Mucosa of descending colon (tissue), 3 donors: ENCODE measurements around the gene HAGHL. TPM values are rescaled to one million over a fixed set of nuclear protein-coding genes. Genes with fewer than 3 reads are reported as not detected.

Source experiments
- ATAC-seq: fragments of 200-7000 bp; cut with Tn5 transposase; one replicate; pipeline ENCODE4 v1.9.1; 2020; ENCODE audit warnings: mild to moderate bottlenecking, moderate library complexity
- DNase-seq, 3 donors: peaks; one replicate each; pipeline ENCODE4 v3.0.0-alpha.2; 2020
- H3K36me3 ChIP-seq: fragments of 200-600 bp; one replicate; pipeline ENCODE4 v1.8.0; 2021; ENCODE audit warnings: low read depth, mild to moderate bottlenecking
- H3K4me1 ChIP-seq: fragments of 200-600 bp; one replicate; pipeline ENCODE4 v1.8.0; 2021; ENCODE audit warnings: low read depth, mild to moderate bottlenecking
- H3K4me3 ChIP-seq: fragments of 200-600 bp; one replicate; pipeline ENCODE4 v1.8.0; 2021; ENCODE audit warnings: mild to moderate bottlenecking
- H3K9me3 ChIP-seq: fragments of 200-600 bp; one replicate; pipeline ENCODE4 v1.8.0; 2021; ENCODE audit warnings: mild to moderate bottlenecking
- intact Hi-C, 2 donors: fragments of 100-400 bp; cut with DNase I in 1 of 2; cut with micrococcal nuclease in 1 of 2; formaldehyde crosslinking; loops; one replicate each; pipeline versions ENCODE4 v1.11.0 to v1.11.1; 2022; cut with DNase I, micrococcal nuclease
- total RNA-seq, 3 donors: library from RNA; stranded (reverse); fragmentation: NEBNext Ultra II Directional in 2 of 3; extraction: Animal tissue kit (Norgen Biotek cat#: 25700) in 2 of 3; gene quantifications; one replicate each; pipeline versions ENCODE4 v1.2.1 to v1.2.4, GENCODE V29; 2021 to 2023
- TF ChIP-seq, protein P1 (sequence below): fragments of 200-600 bp; IDR thresholded peaks from one replicate; pipeline ENCODE4 v1.8.0; 2022; ENCODE audit warnings: antibody characterized with exemption, mild to moderate bottlenecking
- donor health status: DM: no; HTN: no; CAD: no; lungs with moderate emphysema.
- donor health status: DM: no; HTN: no; CAD: no.
- donor health status: DM: no; HTN: yes; CAD: no.

Gene HAGHL
- total RNA-seq, 3 donors from 2014 or later = 1.9 to 6.6 (median 3.5) TPM

DNA sequence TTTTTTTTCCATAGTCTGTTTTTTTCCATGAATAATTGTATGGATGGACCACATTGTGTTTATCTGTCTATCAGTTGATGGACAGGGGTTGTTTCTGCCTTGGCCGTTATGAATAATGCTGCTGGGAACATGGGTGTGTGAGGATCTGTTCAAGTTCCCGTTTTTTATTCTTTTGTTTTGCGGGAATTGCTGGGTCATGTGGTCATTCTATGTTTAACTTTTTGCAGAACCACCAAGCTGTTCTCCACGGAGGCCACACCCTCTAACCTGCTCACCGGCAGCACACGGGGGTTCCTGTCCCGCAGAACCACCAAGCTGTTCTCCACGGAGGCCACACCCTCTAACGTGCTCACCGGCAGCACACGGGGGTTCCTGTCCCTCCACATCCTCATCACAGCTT lies 27.8 kb downstream of the HAGHL start:
- TF ChIP-seq, protein P1, sequence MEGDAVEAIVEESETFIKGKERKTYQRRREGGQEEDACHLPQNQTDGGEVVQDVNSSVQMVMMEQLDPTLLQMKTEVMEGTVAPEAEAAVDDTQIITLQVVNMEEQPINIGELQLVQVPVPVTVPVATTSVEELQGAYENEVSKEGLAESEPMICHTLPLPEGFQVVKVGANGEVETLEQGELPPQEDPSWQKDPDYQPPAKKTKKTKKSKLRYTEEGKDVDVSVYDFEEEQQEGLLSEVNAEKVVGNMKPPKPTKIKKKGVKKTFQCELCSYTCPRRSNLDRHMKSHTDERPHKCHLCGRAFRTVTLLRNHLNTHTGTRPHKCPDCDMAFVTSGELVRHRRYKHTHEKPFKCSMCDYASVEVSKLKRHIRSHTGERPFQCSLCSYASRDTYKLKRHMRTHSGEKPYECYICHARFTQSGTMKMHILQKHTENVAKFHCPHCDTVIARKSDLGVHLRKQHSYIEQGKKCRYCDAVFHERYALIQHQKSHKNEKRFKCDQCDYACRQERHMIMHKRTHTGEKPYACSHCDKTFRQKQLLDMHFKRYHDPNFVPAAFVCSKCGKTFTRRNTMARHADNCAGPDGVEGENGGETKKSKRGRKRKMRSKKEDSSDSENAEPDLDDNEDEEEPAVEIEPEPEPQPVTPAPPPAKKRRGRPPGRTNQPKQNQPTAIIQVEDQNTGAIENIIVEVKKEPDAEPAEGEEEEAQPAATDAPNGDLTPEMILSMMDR = no peak
- intact Hi-C loops = no loop called here
- no peaks in the 10 kb centered on the region for H3K36me3 ChIP-seq
- H3K4me3 ChIP-seq = no peak overlapping the region
- no peaks in the 10 kb centered on the region for H3K4me1 ChIP-seq
- DNase-seq (no peak), ATAC-seq (peak; percentile 21)
- no peaks in the 10 kb centered on the region for H3K9me3 ChIP-seq

DNA sequence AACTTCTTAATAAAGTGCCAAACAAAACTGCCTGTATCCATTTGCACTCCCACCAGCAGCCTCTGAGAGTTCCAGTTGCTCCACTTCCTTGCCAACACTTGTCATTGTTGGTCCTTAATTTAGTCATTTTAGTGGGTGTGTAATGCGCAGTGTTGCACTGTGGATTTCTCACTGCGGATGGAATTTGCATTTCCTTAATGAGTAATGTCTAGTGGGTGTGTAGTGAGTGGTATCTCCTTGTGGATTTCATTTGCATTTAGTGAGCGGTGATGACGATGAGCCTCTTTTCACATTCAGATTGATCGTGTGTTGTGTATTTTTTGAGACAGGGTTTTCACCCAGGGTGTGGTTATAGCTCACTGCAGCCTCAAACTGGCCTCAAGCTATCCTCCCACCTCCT lies 29.5 kb downstream of the HAGHL start:
- Histone ChIP-seq H3K4me1 (no peaks in the 10 kb centered on the region), H3K9me3 (no peaks in the 10 kb centered on the region), H3K4me3 (no peak overlapping the region), H3K36me3 (no peaks in the 10 kb centered on the region)
- no peak for ATAC-seq
- TF ChIP-seq, protein P1 = no peak
- intact Hi-C loops = no loop called here
- no peak for DNase-seq

DNA sequence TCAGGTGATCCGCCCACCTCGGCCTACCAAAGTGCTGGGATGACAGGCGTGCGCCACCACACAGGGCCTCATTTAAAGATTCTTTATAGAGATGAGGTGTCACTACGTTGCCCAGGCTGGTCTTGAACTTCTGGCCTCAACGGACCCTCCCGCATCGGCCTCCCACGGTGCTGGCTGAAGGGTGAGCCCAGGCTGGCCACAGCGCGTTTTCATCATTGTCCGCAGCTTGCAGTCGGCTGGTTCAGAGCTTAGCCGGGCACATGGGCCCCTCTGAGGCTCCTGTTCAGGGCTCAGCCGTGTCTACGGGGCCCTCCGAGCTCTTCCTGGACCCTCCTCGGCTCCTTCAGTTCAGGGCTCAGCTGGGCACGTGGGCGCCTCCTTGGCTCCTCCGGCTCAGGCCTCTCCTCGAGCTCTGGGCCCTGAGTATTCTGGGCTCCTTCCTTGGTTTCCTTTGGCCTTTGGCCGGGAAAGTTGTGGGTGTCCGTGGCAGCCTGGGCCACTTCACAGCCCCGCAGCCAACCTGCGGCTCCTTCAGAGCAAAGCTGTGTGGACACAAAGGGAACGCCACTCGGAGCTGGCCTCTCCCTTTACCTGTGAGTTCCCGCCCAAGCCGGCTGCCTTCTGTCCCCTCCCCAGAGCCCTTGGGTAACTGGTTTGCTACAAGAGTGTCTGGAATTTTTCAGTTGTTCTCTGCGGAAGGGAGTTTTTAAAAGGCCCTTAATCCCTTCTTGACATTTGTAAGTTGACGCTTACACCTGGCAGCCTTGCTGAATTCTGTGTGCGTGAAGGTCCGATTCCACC lies 32.4 kb downstream of the HAGHL start:
- intact Hi-C loops = no loop called here
- DNase-seq = no peak
- no peak for ATAC-seq
- H3K4me3 ChIP-seq = no peak overlapping the region
- no peaks in the 10 kb centered on the region for H3K9me3 ChIP-seq
- no peaks in the 10 kb centered on the region for H3K36me3 ChIP-seq
- no peaks in the 10 kb centered on the region for H3K4me1 ChIP-seq
- TF ChIP-seq, protein P1 = no peak

DNA sequence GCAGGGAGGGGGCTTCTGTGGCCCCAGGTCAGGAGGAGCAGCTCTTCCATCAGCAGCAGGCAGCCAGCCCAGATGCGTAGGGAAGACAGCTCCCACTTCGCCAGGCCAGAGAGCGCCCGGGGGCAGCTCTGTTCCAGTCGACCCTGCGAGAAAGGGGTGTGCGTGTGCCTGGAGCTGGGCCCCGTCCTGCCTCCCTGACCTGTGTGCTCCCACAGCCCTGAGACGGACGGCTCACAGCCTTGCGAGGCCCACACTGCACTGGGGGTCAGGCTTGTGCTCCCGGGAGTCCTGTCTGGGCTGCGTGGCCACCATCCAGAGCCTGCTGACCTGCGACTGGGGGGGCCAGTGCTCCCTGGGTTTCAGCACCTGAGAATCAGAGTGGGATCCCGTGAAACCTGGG lies 33.2 kb downstream of the HAGHL start:
- no peak overlapping the region for H3K4me3 ChIP-seq
- H3K9me3 ChIP-seq = no peaks in the 10 kb centered on the region
- DNase-seq (no peak), ATAC-seq (no peak)
- H3K4me1 ChIP-seq = no peaks in the 10 kb centered on the region
- intact Hi-C loops = no loop called here
- H3K36me3 ChIP-seq = no peaks in the 10 kb centered on the region
- TF ChIP-seq, protein P1 = no peak

DNA sequence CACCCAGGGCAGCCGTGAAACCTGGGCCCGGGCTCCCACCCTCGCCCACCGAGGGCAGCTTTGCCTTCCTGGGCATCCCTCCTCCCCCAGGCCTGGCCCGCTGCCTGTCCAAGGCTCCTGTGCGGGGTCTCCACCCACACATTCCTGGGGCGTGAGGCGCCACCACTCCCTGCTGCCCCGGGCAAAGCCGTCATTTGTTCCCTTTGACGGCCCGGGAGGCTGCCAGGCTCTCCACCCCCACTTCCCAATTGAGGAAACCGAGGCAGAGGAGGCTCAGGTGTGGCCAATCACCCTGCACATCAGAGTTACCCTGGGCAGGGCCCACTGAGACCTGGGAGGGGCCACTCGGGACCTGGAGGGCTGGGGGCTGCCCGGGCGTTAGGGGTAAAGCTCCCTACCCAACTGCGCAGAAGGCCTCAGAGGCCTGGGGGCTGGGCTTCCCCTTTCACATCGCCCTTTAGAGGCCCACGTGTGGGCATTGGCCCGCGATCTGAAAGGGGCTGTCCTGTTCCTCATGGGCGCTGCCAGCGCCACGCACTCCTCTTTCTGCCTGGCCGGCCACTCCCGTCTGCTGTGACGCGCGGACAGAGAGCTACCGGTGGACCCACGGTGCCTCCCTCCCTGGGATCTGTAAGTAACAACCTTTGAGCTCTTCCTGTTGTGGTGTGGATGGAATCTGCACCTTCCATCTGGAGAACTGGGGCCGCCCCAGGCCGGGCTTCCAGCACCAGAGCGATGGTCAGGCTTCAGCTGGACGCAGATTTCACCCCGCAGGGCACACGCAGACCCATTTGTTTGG lies 33.8 kb downstream of the HAGHL start, which contains the start of gene MSLN:
Gene MSLN, plus strand, starts transcription at position 190 of the 799 bp plus-strand sequence. CDS start 1,947 bp downstream, outside the sequence.
- peak in 1 of 3 donors; percentile 53 for DNase-seq
- Histone ChIP-seq H3K9me3 (no peaks in the 10 kb centered on the region), H3K4me1 (no peaks in the 10 kb centered on the region), H3K36me3 (no peaks in the 10 kb centered on the region), H3K4me3 (no peak within 1 kb of the TSS)
- intact Hi-C loops = no loop called here
- ATAC-seq = peak; percentile 38
- TF ChIP-seq, protein P1 = no peak
